Activated CD4-positive, CD25-positive, alpha-beta regulatory T cell treated with anti-CD3 and anti-CD28 coated beads, Interleukin-2, amount 50 U/mL, for 24 hours (primary cell): ENCODE results near the gene ELP5.

Experiments
- ATAC-seq, 2 donors: fragments of 150-1000 bp; cut with Tn5 transposase; one replicate each; pipeline ENCODE4 v1.10.0; 2021; ENCODE audit warnings: mild to moderate bottlenecking in 1 of 2, moderate library complexity in 1 of 2

ELP5 gene

DNA sequence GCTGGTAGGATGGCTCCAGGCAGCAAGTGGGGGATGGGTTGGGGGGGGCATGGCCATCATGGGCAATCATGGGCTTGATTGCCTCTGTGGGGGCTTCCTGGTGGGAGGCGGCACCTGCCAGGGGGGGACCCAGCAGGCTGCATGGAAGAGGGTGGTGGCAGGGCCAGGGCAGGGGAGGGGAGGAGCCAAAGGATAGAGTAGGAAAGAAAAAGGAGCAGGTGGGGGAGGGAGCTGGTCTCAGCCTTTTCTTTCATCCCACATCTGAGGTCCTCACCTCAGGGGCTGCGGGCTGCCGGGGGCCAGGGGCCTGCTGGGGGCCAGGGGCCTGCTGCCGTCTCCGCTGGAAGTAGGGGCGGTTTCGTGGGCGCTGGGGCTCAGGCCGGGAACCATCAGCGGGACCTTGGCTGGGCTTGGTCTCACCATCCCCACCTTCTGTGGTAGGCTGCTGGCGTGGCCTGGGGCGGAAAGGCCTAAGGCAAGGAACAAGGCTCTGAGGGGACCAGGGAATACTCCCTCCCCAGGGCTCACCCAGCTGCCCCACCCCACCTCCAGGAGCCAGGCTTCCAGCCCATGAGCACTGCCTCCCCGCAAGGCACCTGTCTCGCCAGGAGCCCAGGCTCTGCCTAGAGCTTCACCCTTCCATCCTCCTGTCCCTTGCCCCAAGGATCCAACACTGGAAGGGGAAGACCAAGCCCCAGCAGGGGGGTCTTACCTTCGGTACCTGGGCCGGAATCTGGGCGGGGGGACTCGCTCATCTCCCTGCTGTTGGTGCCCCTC is 37.4 kb downstream of the ELP5 start:
- ATAC-seq = no peak

DNA sequence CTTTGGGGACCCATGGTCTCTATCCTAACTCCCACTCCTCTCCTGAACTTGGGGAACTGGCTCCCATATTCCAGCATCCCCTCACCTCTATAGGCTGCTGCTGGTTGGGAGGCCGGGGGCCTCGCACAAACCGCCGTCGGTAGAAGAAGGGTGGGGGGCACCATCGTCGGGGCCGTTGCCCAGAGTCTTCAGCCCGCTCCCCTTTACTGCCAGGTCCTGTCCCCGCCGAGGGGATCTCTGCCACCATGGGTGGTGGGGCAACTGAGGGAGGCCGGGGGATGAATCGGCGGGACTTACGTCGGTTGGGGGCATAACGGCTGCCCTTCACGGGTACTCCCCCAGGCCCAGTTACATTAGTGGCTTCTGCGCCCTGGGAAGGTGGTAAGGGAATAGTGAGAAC is 38.2 kb downstream of the ELP5 start:
- ATAC-seq = no peak

DNA sequence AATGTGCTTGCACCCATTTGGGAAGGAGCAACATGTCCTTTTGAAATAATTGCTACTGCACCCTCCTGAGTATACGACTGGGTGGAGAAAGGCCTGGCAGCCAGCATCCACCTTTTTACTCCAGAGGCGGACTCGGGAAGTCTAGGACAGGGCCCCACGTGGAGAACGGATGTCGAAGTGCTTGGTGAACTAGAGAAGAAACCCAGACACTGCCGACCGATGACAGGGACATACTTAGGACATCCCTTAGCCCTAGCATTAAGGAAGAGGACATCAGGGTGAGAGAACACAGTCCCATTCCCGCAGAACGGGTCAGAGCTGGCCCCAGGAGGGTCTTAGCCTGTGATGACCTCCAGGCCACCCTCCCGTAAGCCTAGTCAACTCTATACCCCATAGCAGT is 38.7 kb downstream of the ELP5 start:
- ATAC-seq = no peak

DNA sequence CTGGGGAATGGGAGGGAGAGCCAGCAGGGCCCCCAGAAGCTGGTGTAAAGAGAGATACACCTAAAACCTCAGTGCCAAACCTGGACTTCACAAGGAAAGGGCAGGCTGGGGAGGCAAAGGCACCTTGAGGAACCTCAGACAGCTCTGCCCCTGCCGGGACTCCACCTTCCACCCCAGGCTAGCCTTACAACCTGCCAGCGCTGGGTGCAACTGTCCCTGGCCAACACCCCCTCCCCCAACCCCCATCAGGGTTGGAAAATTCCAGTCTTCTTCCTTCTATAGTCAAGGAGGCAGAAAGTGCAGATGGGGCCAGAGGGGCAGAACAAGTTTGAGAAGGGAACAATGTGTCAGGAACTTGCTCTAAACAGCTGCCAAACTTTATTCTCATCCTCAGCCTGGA is 40.2 kb downstream of the ELP5 start:
- no peak for ATAC-seq

DNA sequence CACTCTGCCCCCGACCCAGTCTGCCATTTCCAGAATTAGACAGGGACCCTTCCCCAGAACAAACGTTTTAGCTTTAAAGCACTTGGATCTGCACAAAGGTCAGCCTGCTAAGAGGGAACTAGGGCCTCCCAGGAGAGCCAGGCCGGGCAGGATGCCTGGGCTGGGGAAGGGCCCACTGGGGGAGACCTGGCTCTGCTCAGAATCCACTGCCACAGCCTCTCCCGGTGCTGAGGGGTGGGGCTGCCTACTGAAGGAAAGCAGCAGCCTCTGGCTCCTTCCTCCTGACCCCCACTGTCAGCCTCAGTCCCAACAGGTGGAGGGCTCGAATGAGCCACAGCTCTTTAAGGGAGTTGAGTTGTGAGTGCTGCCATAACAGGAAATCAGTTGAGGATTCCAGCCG is 40.7 kb downstream of the ELP5 start:
- no peak for ATAC-seq

DNA sequence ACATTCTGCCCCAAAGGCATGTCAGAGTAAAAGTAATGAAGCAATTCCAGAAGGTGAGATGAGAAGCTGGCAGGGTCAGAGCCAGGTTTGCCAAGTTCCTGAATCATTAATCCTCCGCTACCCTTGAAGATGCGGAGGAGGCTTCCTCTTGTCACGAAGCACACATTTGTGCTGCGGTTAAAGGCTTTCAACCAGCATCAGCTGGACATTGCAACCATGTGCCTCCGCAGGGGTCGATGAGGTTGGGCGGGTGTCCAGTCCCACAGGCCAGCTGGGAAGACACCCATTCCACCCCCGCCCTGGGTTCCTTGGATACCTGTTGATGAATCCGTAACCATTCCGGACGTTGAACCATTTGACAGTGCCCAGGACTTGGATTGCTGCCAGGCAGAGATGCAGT is 41.1 kb downstream of the ELP5 start:
- no peak for ATAC-seq

DNA sequence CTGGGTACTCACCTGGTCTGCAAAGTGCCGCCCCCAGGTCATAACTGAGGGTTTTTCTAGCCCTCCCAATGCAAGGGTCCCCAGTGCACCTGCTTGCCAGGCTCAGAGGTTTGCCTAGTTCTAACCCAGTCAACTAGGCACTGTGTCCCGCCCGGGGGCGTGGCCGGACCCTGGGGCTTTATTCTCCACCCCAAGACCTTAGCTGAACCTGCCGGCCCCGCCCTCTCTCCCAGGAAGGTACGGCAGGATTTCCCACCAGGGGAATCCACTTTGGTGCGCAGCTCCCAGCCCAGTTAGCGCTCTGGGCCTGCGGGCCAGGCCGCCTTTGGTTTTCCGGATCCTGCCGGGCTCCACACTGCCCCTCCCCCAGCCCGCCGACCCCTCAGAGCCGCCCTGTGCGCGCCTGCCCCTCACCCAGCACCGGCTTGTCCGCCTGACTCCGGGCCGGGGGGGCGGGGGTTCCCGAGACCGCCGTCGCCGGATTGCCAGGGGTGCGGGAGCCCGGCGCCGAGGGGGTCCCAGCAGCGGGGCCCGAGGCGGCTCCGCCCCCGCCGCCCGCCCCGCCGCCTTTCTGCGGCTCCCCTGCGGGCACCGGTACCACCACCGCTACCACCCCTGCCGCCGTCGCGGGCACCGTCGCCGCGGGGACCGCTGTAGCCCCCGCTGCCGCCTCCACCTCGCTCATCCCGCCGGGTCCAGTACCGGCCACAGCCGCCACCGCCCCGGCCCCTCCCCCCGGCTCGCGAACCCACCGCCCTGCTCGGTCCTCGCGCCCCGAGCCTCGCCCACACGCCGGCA is 42.0 kb downstream of the ELP5 start:
- ATAC-seq = no peak

DNA sequence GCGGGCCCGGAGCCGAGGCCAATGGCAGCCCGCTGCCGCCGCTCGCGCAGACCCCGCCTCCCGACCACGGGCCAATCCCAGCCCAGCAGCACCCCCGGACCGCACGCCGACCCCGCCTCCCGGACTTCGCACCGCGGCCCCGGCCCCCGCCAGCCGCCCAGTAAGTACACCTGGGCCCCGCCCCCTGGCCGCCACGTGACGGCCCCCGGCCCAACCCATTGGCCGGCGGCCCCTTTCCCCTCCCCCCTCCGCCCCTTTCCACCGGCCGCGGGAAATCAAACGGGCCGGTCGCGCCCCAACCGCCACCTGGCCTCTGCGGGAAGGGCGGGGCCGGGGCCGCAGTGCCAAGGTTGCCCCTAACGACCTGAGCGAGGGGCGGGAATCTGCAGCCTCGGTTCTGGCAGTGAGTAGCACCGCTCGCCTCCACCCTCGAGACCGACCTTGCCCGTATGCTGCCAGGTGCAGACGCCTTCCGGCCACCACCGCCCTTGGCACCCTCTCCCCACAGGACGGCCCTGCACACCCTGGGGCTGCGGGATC is 42.7 kb downstream of the ELP5 start, which contains the start of gene YBX2:
TSS of gene YBX2 (minus strand) at position 26 of the 540 bp plus-strand sequence. CDS start 139 bp downstream, outside the sequence.
- peak; percentile 70 to 75 for ATAC-seq

DNA sequence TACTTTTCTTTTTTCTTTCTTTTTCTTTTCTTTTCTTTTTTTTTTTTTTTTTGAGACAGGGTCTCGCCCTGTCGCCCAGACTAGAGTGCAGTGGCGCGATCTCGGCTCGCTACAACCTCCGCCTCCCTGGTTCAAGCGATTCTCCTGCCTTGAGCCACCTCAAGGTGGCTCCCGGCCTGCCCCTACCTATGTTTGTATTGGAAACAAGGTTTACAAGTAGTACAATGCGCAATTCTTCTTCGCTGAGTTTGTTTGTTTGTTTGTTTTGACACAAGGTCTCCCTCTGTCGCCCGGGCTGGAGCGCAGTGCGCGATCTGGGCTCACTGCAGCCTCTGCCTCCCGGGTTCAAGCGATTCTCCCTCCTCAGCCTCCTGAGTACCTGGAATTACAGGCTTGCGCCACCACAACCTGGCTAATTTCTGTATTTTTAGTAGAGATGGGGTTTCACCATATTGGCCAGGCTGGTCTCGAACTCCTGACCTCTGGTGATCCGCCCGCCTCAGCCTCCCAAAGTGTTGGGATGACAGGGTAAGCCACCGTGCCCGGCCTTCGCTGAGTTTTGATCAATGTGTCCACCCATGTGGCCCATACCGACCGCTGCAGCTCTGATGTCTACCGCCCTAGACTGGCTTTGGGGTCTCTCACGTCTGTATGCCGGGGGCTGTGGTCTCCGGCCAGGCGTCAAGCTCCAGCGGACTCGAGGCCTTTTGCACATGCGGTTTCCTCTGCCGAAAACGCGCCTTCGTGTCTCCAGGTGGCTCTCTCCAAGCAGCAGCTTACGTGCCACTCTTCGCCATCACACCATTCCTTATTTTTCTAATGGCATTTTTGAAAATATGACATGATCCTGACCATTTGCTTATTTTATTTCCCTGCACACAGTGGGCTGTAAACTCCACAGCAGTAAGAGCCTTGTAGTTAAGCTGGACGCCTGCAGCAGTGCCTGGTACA is 43.5 kb downstream of the ELP5 start:
- no peak for ATAC-seq

DNA sequence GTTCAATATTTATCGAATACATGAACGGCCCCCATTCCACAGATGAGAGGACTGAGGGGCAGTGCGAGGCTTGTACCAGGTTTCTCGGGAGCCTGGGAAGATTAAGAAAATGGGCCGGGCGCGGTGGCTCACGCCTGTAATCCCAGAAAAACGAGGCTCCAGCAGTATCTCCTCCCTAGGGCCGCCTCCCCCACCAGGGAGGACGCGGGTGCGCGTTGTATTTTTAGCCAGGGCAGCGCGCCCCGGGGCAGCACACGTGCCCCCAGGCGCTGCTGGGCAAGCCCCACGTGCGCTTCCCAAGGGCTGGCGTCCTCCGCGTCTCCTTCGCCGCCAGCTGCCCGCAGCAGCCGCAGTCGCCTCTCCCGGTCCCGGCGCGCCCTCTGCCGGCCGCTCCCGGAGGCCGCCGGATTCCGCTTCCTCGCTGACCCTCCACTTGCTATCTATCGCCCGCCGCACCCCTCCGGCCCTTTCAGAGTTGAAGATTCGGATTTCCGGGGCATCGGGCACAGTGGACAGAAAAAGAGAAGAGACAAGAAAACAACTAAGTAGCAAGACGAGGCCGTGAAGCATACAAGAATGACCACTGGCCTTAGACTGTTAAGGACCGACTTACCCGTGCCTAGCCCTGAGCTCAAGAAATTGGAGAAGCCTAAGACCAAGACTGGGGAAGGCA is 44.3 kb downstream of the ELP5 start:
- ATAC-seq = peak; percentile 54 to 62

DNA sequence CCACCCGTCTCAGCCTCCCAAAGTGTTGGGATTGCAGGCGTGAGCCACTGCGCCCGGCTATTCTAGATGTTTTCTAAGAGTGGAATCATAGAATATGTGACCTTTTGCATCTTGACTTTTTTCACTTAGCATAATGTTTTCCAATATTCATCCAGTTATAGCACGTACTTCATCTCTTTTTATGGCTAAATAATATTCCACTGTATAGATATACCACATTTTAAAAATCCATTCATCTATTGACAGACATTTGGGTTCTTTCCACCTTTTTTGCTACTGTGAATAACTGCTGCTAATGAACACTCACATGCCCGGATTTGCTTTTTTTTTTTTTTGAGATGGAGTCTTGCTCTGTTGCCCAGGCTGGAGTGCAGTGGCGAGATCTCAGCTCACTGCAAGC is 52.2 kb downstream of the ELP5 start:
- no peak for ATAC-seq

DNA sequence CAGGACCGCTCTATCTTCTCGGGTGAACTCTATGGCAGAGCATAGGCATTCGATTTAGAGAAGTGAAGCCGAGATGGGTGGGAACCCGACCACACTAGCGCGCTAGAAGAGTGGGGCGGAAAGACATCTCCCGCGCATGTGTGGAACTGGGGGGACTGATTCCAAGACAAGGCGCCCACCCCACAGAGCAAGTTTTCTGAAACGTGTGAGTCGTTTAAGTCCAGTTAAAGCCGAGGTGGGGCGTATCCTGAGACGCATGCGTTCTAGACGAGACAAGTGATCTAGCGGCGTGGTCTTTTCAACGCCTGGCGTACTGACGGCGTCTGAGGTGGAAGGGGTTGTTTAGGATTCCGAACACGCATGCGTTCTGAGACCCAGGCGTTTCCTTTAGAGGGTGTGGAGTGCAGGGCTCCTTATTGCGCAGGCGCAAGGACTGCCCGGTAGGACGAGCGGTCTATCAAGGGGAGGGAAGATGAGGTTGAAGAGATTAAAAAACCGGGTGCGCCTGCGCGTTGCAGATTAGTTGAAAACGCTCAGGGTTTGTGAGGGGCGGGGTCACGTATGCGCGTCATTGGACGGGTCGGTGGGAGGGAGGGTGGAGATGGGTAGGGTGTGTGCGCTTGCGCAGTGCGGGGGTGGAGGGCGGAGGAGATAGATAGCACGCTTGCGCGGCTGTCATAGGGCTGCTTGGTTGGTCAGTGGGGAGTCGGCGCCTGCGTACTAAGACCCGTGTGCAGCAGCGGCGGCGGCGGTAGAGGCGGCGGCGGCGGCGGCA is 55.1 kb downstream of the ELP5 start, which contains the start of gene EIF5A:
TSS of gene EIF5A (plus strand) at position 718 of the 775 bp plus-strand sequence. CDS start 2,008 bp downstream, outside the sequence.
- ATAC-seq = peak; percentile 71 to 72

DNA sequence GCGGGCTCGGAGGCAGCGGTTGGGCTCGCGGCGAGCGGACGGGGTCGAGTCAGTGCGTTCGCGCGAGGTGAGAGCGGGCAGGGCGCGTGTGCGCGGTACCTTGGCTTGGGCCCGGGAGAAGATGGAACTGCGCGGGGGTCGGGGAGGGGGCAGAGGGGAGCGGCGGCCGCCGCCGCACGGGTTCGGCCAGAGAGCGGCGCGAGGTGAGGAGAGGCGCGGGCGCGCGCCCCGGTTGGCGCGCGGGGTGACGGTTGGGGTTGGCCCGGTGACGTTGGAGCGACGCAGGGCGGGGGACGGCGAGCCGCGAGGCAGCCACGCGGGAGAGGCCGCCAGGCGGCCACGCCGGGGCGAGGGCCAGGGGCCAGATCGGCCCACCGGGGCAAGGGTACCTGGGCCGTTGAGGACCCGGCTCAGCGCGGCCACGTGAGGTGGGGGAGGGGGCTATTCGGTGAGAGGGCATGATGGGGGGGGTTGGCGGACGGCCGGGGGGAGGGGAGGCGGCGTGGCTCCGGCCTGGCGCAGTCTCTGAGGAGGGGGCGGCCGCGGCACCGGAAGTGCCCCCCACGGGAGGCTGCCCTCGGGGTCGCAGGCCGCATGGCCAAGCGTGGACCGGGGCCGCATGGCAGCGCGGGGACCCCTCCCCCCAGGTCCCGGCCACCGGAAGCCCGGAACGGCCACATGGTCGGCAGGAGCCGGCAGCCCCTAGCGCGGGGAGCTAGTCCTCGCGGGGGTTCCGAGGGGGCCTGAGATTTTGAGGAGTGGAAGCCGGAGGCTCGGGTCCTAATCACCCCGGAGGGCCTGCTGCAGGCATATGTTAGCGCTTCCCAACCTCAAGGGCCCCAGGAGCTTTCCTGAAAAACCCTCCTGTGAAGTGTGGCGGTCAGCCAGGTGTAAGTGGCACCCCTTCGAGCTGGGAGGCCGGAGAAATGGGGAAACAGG is 55.9 kb downstream of the ELP5 start:
- peak in 1 of 2 donors; percentile 2 for ATAC-seq

DNA sequence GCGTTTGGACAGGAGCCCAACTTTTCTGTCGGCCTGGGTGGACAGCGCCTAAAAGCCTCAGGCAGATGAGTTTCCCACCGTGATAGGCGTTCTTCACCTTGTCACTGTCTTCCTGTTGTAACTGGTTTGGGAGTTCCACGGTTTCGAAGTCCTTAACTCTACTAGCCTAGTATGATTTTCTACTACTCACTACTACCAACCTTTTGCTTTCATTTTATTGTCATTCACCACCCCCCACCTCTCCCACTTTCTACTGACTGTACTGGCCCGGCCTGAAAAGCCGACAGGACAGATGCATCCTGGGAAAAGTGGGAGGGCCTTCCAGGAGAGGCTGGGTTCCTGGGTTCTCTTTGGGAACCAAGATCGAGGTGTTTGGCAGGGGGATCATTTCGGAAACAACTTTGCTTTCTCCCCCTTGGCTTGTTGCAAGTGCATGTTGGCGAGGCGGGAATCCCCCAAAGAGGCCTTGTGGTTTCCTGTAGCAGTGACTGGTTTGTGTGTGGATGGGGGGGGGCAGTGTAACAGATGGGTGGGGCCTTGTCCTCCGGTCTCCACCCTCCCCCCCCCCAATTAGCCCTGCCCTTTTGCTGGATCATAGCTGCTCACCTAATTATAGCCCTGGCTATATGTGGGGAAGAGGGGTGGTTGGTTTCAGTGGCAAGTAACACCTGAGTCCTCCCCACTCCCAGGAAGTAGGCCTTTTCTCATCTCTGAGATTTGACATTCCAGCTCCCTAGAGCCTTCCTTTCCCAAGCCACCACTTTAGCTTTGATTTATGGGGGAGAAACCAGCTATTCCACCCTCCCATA is 56.8 kb downstream of the ELP5 start:
- ATAC-seq = peak; percentile 40 to 48
